GM12878 (cell line): Measurements from ENCODE around the gene KLRB1. TPM values are rescaled to one million over a fixed set of nuclear protein-coding genes. Genes with fewer than 3 reads are reported as not detected.

Source experiments
- ATAC-seq: fragments of 200-7000 bp; cut with Tn5 transposase; 3 replicates; pipeline ENCODE4 v1.9.1; 2020; ENCODE audit warnings: mild to moderate bottlenecking, moderate library complexity
- BruUV-seq: library from RNA; stranded (reverse); fragments of 400-500 nt; replicated peaks from 2 replicates; lab custom pipeline; 2021; lab: Mats Ljungman, UMichigan
- CTCF ChIA-PET: fragments of 300-600 bp; sonication (Branson Sonifier 250); formaldehyde crosslinking; extraction: SDS; loops from one replicate; lab custom pipeline; 2021; ENCODE audit warnings: inconsistent platforms; lab: Yijun Ruan, JAX
- POLR2A ChIA-PET: fragments of 350-600 bp; formaldehyde crosslinking; extraction: SDS; loops from one replicate; lab custom pipeline; 2021; ENCODE audit warnings: inconsistent platforms; lab: Charles Lee
- RAD21 ChIA-PET: fragments of 300-600 bp; sonication (Branson Sonifier 250); formaldehyde crosslinking; loops from one replicate; lab custom pipeline; 2023; ENCODE audit warnings: antibody characterized with exemption; ENCODE audit not compliant: unreplicated experiment; lab: Charles Lee
- SMC1A ChIA-PET: fragments of 300-600 bp; sonication (Branson Sonifier 250); formaldehyde crosslinking; loops from one replicate; lab custom pipeline; 2023; ENCODE audit not compliant: unreplicated experiment, uncharacterized antibody; lab: Charles Lee
- DNase-seq: peaks from one replicate; pipeline ENCODE4 v3.0.0-alpha.2; 2011; ENCODE audit warnings: low read depth, low spot score
- FAIRE-seq: peaks from 3 replicates; lab custom pipeline; 2011; peaks lifted over from hg19 to GRCh38; lab: Jason Lieb, UNC
- H2AFZ ChIP-seq: 2 replicates; pipeline ENCODE4 v1.6.0; 2011; ENCODE audit warnings: low read depth, low read length, control low read depth; ENCODE audit not compliant: control insufficient read depth
- H3K27ac ChIP-seq: 2 replicates; pipeline ENCODE4 v1.5.1; 2011; ENCODE audit warnings: control low read depth; ENCODE audit not compliant: control insufficient read depth, insufficient read depth
- H3K27me3 ChIP-seq, 2 experiments: replicated peaks in 1 of 2; 2 replicates each; pipeline versions ENCODE4 v1.6.0 to v1.6.1; 2011; ENCODE audit warnings: low read length in 1 of 2; ENCODE audit not compliant: control insufficient read depth in 2 of 2, insufficient read depth in 2 of 2
- H3K36me3 ChIP-seq, 2 experiments: 2 replicates each; pipeline ENCODE4 v1.5.1; 2011; ENCODE audit warnings: low read length in 1 of 2; ENCODE audit not compliant: control insufficient read depth in 2 of 2, insufficient read depth in 2 of 2
- H3K4me1 ChIP-seq: 2 replicates; pipeline ENCODE4 v1.6.1; 2011; ENCODE audit warnings: mild to moderate bottlenecking, low read length, moderate library complexity, mixed read lengths; ENCODE audit not compliant: control insufficient read depth, insufficient read depth
- H3K4me2 ChIP-seq: 2 replicates; pipeline ENCODE4 v1.6.0; 2011; ENCODE audit warnings: control low read depth; ENCODE audit not compliant: control insufficient read depth, insufficient read depth
- H3K4me3 ChIP-seq: fragments of 200-600 bp; sonication (generic); 2 replicates; pipeline ENCODE4 v1.5.1; 2016
- H3K79me2 ChIP-seq: 2 replicates; pipeline ENCODE4 v1.6.0; 2011; ENCODE audit warnings: low read length; ENCODE audit not compliant: control insufficient read depth, insufficient read depth
- H3K9ac ChIP-seq: 2 replicates; pipeline ENCODE4 v1.8.0; 2011; ENCODE audit warnings: low read length, control low read depth, mixed read lengths; ENCODE audit not compliant: control insufficient read depth, insufficient read depth
- H3K9me3 ChIP-seq: replicated peaks from 3 replicates; pipeline ENCODE4 v1.5.1; 2011; ENCODE audit warnings: mild to moderate bottlenecking, low read length; ENCODE audit not compliant: control insufficient read depth, insufficient read depth
- H4K20me1 ChIP-seq: 2 replicates; pipeline ENCODE4 v1.6.0; 2011; ENCODE audit not compliant: control insufficient read depth, insufficient read depth
- EED ChIP-seq: sonication (generic); IDR thresholded peaks from 2 replicates; pipeline ENCODE4 v1.6.1; 2016; ENCODE audit warnings: antibody characterized with exemption, low read depth
- MTA3 ChIP-seq: IDR thresholded peaks from 2 replicates; pipeline ENCODE4 v1.6.1; 2012; ENCODE audit warnings: low read length, inconsistent platforms, borderline replicate concordance
- POLR2A ChIP-seq: IDR thresholded peaks from 2 replicates; pipeline ENCODE4 v1.6.1; 2011; ENCODE audit warnings: low read depth, mild to moderate bottlenecking, low read length
- ZNF207 ChIP-seq: fragments of 450-650 bp; IDR thresholded peaks from 2 replicates; pipeline ENCODE4 v1.6.1; 2014; ENCODE audit warnings: antibody characterized with exemption, mild to moderate bottlenecking, borderline replicate concordance
- WGBS: methylation state at CpG from one replicate; pipeline ENCODE4 v1.1.6; 2016; ENCODE audit warnings: low lambda C conversion rate; ENCODE audit not compliant: insufficient replicate concordance, insufficient coverage; ENCODE audit errors: missing lambda C conversion rate; 5-methylcytosine and 5-hydroxymethylcytosine counted together
- in situ Hi-C: fragments of 300-500 bp; cut with MboI; formaldehyde crosslinking; loops from 9 replicates; pipeline ENCODE4 v1.14.3; 2018; ENCODE audit warnings: mixed read lengths
- intact Hi-C: fragments of 100-400 bp; cut with micrococcal nuclease; formaldehyde crosslinking; loops from one replicate; pipeline ENCODE4 v1.14.2; 2022; ENCODE audit not compliant: unreplicated experiment
- polyA plus RNA-seq, 11 experiments: library from polyadenylated mRNA; depleted of rRNA in 4 of 11; unstranded in 6 of 11; stranded (reverse) in 5 of 11; fragments of >200 nt; fragmentation: Nextera tagmentation in 4 of 11; fragmentation: Illumina TruSeq in 1 of 11; extraction: Ambion mirVana in 4 of 11; extraction: Trizol in 1 of 11; gene quantifications; 1 replicate in 1 of 11; 2 replicates in 10 of 11; pipeline versions ENCODE4 v1.2.1 to v1.2.3, GENCODE V29; 2011 to 2016; ENCODE audit warnings: inconsistent platforms in 2 of 11, missing spikeins in 2 of 11, low read depth in 1 of 11
- total RNA-seq, 4 experiments: library from RNA; depleted of rRNA in 3 of 4; stranded (reverse); fragments of >200 nt in 3 of 4; fragmentation: Illumina TruSeq in 1 of 4; extraction: Trizol in 1 of 4; gene quantifications; 2 replicates each; pipeline versions ENCODE4 v1.2.1 to v1.2.3, GENCODE V29; 2013 to 2021
- TF ChIP-seq, protein P1 (sequence below): fragments of 450-650 bp; IDR thresholded peaks from 2 replicates; pipeline ENCODE4 v1.6.1; 2016; ENCODE audit warnings: mild to moderate bottlenecking
- TF ChIP-seq, protein P2 (sequence below): fragments of 450-650 bp; IDR thresholded peaks from 2 replicates; pipeline ENCODE4 v1.6.1; 2016; ENCODE audit warnings: mild to moderate bottlenecking, moderate library complexity, borderline replicate concordance

KLRB1 gene
- total and polyA plus RNA-seq, 10 of the 15 experiments (the other 5 are each of a cell fraction or from before 2014, with no cell fraction given), result not detected

DNA sequence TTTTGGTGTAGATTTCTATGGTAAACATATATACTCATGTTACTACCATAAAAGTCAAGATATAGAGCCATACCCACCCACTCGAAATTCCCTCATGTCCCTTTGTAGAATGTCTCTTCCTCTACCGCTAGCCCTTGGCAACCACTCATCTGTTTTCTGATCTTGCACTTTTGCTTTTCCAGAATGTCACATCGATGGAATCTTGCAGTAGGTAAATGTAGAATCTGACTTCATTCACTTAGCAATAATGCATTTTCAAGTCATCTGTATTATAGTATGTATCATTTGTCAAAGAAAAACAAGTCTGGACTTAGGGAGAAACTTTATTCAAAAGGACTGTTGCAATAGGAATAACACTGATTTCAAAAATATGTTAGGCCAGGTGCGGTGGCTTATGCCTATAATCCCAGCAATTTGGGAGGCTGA, 42.4 kb upstream of the KLRB1 start:
- TSS peak; percentile 85 for BruUV-seq
- Histone ChIP-seq H4K20me1 (no peaks in the 10 kb centered on the region), H3K27ac (peak overlapping the region; percentile 81), H3K36me3 (peaks cover 0 to 10% of the 10 kb centered on the region in 2 experiments; a peak in 2 of 4 replicates), H3K4me1 (peaks cover 14% of the 10 kb centered on the region), H3K9ac (peak overlapping the region; percentile 73), H3K79me2 (peaks cover 36% of the 10 kb centered on the region), H2AFZ (no peak overlapping the region), H3K4me2 (peak overlapping the region; percentile 97), H3K9me3 (no peaks in the 10 kb centered on the region; the same call in 2 of the 3 replicates), H3K27me3 (no peaks in the 10 kb centered on the region), H3K4me3 (peak overlapping the region; percentile 79)
- no peak for FAIRE-seq
- TF ChIP-seq ZNF207 (no peak), POLR2A (peak; percentile 8; the same call in 1 of the 2 replicates), MTA3 (peak; percentile 24; the same call in 1 of the 2 replicates), EED (no peak)
- TF ChIP-seq, protein P1, sequence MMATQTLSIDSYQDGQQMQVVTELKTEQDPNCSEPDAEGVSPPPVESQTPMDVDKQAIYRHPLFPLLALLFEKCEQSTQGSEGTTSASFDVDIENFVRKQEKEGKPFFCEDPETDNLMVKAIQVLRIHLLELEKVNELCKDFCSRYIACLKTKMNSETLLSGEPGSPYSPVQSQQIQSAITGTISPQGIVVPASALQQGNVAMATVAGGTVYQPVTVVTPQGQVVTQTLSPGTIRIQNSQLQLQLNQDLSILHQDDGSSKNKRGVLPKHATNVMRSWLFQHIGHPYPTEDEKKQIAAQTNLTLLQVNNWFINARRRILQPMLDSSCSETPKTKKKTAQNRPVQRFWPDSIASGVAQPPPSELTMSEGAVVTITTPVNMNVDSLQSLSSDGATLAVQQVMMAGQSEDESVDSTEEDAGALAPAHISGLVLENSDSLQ, result no peak
- TF ChIP-seq, protein P2, sequence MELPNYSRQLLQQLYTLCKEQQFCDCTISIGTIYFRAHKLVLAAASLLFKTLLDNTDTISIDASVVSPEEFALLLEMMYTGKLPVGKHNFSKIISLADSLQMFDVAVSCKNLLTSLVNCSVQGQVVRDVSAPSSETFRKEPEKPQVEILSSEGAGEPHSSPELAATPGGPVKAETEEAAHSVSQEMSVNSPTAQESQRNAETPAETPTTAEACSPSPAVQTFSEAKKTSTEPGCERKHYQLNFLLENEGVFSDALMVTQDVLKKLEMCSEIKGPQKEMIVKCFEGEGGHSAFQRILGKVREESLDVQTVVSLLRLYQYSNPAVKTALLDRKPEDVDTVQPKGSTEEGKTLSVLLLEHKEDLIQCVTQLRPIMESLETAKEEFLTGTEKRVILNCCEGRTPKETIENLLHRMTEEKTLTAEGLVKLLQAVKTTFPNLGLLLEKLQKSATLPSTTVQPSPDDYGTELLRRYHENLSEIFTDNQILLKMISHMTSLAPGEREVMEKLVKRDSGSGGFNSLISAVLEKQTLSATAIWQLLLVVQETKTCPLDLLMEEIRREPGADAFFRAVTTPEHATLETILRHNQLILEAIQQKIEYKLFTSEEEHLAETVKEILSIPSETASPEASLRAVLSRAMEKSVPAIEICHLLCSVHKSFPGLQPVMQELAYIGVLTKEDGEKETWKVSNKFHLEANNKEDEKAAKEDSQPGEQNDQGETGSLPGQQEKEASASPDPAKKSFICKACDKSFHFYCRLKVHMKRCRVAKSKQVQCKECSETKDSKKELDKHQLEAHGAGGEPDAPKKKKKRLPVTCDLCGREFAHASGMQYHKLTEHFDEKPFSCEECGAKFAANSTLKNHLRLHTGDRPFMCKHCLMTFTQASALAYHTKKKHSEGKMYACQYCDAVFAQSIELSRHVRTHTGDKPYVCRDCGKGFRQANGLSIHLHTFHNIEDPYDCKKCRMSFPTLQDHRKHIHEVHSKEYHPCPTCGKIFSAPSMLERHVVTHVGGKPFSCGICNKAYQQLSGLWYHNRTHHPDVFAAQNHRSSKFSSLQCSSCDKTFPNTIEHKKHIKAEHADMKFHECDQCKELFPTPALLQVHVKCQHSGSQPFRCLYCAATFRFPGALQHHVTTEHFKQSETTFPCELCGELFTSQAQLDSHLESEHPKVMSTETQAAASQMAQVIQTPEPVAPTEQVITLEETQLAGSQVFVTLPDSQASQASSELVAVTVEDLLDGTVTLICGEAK, result 0 out of 2 replicates have a peak, but pooled peaks have one; percentile 34
- no peak for DNase-seq
- in situ Hi-C loops (loop anchor here (25.0 kb wide), 1 partner anchor 1013 kb away; no protein-coding TSS in a partner anchor), intact Hi-C loops (loop anchor here (2.0 kb wide), 1 partner anchor 63 kb away; no protein-coding TSS in a partner anchor)
- WGBS, result 0% methylated on average over 4 of the region's 4 CpGs
- RAD21 ChIA-PET, result interaction anchor here (0.8 to 0.9 kb wide), 2 partner anchors 19 to 32 kb away, joined by 3 read pairs; partner anchors contain the start of gene CLEC2D
- CTCF ChIA-PET, result interaction anchor here (0.6 to 1.0 kb wide), 4 partner anchors 58 to 1412 kb away, joined by 3 to 4 read pairs (median 3); no protein-coding TSS in a partner anchor
- no peak for ATAC-seq
- SMC1A ChIA-PET, result interaction anchor here (1.0 to 2.2 kb wide), 2 partner anchors 19 to 57 kb away, joined by 3 to 8 read pairs; partner anchors contain the start of gene CLEC2D
- POLR2A ChIA-PET, result no interaction called here
